NCI-H748 (cell line): Measurements from ENCODE around the gene STX8.

Source experiments
- DNase-seq: peaks from one replicate; lab custom pipeline; 2025; ENCODE audit not compliant: unreplicated experiment; lab: John Stamatoyannopoulos, UW

The STX8 gene

DNA sequence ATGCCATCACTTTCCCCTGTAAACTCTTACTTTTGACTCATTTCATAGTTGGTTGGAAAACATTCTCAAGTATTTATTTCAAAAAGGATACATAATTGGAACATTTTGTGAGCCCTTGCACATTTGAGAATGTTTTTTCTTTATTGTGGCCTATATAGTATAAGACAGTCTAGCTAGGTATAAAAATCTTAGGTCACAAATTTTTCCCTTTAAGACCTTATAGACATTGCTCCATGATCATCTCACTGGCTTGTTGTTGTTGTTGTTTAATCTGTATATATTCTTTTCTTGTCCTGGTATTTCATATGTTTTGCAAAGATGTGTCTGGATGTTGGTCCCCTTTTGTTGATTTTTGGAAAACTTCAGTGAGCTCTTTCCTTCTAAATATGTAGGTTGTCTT lies 360.2 kb downstream of the STX8 start:
- DNase-seq, result no peak

DNA sequence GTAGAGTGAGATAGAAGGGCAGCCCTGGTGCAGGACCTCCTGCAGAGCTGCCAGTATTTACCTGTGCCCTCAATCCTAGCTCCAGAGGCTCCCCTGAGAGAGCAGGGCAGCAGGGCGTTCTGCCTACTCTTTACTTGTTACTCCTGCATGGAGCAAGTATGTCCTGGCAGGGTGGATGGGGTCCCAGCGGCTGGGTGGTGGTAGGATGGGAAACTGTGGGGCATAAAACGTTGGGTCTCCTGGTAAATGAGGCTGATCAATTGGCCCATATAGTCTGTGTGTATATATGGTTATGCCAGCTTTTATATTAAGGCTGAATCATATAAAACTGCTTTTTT lies 362.3 kb downstream of the STX8 start:
- DNase-seq, result no peak

DNA sequence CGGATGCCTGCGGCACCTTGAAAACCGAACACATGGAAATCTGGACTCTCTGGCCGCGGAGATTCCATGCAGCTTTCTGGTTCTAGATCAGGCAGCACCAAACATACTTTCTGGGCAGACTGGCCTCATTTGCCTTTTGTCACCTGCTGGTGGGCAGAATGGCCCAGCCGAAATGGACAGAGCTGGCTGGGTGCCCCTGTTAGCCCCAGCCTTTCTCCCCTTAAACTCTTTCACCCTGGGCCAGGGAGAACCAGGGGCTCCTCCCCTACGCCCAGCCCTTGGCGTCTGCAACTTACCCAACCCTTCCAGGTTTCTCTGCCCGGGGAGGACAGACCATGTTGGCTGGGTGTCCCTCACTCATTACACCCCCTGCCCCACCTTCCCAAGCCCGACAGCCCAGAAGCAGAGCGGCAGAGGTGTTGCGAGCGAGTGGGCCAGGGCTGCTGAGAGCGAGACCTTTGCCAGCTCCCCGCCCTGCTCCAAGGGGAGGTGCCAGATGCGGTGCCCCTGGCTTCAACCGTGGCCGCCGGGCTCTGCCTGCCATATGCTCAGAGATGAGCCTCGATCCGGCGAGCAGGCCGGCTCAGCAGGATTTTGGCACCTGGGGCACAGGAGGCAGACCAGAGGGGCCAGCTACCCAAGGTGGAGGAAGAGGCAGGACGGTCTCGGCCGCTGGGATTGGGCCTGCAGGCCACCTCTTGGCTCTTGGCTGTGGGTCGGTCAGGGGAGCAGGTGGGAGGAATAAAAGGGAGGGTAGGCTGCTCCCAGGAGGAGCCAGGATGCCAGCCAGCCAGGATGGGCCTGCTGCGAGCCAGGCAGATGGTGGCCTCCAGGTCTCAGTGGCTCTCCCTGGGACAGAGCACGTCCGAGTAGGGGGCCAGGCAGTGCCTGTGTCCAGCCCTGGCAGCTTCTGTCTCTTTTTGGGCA lies 363.0 kb downstream of the STX8 start:
- DNase-seq, result no peak

DNA sequence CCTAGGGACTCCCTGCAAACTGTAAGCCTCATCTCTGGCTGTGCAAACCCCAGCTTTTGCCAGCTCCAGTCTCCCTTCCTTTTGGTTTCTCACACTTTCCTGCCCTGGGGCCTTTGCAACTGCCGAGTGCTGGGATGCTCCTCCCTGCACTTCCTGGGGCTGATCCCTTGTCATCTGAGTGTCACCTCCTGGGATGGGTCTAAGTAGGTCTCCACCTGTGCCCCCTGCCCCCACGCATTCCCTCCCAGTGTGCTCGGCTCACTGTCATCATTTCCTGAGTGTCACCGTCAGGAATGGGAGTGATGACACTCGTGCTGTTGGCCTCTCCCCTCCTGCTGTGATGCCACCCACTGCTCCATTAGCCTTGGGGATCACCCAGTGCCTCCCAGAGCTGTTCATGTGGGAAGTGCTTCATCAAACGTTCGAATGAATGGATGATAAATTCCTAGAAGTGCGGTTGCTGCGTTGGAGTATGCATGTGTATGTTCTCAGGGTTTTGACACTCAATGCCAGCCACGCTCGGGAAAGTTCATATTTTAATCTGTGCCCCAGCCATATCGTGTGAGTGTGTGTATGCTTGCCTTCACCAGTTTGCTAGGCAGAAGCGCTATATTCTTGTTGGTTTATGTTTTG lies 364.4 kb downstream of the STX8 start:
- no peak for DNase-seq

DNA sequence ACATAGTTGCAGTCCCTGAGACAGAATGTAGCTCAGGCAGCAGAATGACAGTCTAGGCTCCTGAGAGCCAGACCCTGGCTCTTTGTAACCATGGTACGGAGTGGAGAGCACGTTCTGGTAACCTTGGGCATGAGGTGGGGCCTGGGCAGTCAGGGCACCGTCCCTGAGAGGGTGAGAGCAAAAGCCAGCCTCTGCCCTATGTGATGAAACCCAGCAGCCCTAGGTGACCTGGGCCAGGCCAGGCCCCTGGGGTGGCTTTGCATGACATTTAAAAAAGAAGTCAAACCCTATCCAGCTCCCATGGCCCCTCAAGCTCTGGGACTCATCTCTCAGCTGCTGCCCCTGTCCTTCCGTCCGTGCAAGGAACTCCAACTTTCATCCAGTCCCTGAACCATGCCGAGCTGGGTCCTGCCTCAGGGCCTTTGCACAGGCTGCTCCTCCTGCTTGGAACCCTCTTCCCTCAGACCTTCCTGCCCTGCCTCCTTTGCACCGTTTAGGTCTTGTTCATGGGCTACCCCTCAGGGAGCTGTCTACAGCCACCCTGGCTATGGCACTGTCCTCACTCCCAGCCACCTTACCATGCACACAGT lies 365.7 kb downstream of the STX8 start:
- no peak for DNase-seq

DNA sequence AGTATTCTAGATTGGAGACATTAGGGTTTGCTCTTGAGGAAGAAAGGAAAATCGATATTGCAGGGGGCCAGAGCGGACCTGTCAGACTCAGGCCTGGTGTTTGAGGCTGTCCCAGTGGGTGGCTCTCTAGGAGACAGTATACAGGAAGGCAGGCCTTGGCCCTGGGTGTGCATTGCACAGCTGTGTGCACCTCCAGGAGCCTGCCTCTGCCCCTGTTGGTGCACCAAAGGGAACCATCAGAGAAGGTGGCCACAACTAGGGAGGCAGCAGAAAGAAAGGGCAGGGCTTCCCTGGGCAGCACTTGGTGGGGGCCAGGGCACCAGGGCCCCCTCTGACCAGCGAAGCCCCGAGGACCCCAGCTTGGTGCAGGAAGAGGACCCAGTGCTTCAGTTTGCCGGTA lies 366.3 kb downstream of the STX8 start:
- DNase-seq, result no peak

DNA sequence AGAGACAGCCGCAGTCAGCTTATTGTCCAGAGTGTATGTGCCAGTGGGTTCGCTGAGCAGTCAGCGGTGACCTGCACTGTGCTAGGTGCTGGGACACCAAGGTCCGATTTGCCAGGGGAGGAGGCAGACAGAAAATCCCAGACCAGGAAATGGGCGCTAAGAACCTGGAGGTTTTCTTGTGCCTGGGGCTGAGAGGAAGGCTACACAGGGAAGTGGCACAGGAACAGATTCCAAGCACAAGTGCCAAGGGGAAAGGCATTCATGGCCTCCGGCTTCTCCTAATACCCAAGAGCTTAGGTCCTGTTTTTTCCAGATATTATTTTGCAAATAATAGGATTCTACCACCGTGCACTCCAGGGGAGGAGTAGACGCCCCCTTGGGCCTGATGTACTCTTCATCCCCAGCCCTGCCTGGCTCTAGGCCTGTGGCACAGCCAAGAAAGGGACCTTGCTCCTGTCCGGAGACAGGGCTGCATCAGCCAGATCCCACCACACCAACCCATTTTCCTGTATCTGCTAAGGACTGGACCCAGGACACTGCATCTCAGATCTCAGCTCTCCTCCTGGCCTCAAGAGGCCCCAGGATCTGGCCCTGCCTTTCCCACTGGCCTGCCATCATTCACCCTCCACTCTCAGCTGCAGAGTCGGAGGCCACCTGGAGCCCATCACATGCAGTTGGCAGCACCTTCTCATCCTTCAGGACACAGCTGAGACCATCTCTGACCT lies 367.1 kb downstream of the STX8 start:
- no peak for DNase-seq

DNA sequence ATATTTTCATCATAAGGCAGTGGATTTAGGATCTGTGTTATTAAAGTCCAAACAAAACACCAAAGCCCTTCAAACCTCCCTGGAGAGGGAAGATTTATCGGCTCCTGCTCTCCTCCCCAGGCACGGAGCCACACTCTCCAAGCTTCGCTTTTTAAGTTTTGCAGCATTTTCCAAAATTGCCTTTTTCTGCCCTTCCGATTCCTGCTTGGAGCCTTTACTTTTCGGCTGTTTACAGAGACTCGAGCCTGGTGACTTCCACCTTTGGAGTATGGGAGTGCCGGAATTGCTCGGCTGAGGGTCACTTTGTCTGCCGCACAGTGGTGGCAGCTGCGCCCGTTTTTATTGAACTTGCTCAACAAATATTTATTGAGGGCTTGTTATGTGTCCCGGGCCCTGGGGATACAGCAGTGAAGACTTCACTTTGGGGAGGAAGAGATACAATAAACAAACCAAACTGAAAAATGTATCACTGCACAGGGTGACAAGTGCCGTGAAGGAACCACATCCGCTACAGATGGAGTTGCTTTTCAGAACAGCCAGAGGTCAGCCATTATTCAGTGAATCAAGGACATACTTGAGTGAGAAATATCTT lies 368.8 kb downstream of the STX8 start:
- peak; percentile 72 for DNase-seq

DNA sequence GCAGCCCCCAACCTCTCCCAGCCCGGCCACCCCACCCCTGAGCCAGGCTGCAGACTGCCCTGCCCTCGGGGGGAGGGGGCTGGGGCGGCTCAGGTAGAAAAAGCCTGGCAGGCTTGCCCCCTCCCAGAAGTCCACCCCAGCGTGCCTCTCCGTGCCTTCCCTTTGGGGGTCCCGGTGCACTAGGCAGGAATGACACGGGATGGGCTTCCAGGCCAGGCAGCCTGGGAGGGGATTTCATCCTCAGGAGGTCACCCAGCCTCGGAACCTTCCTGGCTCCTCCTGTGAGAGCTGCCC lies 369.3 kb downstream of the STX8 start:
- DNase-seq, result no peak

DNA sequence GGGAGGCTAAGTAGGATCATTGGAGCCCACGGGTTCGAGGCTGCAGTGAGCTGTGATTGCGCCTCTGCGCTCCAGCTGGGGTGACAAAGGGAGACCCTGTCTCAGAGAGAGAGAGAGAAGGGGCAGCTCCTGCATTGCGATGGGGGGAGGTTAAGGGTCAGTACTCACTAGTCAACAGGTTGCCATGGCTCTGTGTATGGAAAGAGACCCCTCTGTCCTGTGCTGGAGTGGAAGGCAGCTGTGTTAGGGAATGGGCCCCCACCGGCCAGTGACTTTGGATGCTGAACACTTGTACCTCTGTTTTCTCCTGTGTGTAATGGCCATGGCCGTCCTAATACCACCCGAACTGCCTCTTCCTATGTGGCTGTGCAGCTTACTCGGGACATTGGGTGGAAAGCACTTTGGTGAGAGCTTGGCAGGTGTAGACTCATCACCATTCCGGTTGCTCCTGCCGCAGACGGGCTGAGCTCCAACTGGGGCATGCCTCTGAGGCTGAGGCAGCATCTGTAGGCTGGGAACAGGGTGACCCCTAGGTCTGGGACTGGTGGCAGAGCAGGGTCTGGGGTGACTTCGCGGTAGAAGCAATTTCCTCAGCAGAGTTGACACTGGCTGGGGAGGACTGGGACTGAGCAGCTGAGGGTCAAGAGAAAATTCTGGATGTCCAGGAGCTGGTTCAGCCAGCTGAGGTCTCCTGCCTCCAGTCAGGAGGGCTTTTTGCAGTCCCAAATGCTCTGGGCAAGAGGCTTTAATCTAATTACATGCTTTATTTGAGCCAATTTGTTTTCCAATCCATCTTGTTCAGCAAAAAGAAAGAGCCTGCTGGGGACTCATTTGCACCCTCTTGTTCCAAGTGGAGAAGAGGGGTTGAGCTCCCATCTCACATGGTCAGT lies 369.9 kb downstream of the STX8 start:
- no peak for DNase-seq

DNA sequence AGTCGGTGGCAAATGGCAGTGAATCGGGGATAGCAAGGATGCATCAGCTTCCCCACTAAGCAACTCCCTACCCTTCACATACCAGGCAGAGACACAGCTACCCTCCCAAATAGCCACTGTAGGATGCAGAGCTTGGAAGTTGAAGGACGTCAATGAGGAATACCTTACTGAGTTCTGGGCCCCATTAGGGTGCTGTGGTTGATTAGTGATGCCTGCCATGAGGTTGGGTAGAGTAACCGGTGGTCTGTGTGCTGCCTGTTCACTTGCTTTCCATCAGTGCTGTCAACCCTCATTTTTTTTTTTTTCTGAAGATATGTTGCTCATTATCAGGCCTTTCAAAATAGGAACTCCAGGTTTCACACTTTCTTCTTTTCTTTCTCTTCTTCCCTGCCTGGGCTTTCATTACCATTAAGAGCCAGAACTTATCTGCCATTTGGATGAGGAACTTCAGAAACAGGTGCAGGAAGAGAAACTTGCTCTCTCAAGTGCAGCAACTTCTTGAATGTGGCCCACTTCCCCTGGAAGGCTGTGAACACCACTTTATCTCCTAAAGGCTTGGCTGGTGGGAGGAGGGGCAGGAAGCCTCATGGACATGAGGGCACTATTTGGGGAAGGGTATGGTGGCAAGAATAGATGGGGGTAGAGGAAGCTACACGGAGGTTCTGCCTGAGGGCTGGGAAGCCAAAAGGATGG lies 370.8 kb downstream of the STX8 start:
- no peak for DNase-seq

DNA sequence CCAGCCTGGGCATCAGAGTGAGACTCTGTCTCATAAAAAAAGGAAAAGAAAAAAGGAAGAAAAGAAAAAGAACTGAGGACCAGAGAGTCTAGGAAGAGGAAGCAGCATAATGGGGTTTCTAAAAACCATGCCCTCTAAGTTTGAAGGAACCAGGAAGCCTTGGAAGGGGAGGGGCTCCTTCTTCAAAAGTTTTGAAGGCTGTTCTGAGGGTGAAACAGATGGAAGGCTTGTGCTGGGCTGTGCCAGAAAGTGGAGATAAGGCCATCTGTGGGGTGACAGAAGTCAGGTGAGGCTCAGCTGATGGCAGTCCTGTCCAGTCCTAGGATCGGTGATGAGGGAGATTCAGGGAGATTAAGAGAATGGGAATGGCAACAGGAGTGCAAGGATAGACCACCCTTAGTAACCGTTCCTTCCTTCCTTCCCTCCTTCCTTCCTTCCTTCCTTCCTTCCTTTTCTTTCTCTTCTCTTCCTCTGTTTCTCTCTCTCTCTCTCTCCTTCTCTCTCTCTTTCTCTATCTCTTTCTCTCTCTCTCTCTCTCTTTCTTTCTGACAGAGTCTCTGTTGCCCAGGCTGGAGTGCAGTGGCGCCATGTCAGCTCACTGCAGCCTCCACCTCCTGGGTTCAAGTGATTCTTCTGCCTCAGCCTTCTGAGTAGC lies 371.7 kb downstream of the STX8 start:
- no peak for DNase-seq

DNA sequence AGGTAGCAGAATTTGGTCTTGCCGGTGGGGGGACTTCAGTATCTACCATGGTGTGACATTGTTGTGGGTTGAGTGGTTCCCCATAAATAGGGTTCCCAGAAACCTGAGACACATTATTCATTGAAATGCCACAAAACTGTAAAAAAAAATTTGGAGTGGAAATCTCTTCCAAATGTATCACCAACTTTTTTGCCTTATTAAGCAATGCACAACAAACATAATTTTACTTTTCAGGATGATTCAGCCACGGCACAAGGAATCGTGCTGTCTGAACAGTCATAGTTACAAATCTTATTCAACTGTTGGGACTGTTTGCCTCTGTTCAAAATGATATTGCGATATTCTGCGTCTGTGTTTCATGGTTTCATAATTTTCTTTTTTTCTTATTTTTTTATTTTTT lies 373.1 kb downstream of the STX8 start:
- DNase-seq, result no peak

DNA sequence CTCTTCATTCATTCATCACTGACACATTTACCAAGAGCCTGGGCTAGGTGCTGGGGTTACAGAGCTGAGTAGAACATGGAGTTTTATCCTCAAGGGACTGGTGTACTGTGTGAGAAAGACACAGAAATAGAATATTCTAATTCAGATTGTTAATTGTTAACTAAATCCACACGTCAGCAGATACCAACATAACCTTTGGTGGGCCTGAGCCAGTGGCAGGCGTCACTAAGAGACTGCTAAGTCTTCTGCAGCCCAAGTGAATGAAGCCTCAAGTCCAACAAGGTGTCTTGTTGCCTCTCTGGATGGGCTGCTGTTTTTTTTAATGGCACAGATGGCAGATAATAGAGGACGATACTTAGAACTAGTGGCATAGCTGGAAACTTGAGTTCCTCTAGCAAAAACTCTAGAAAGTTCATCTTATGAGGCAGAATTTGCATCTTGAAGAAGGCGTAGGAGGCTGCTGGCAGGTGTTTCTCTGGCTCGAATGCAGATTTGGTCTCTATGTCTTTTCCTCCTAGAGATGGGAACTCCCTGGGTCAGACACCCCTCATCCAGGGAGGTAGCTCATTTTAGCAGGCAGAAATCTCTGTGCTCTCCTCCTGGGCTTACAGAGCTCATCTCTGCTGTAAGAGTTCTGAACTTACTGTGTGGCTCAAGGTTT lies 374.8 kb downstream of the STX8 start:
- DNase-seq, result no peak
